Sigmoid colon (tissue), 7 donors: Measurements from ENCODE around the gene PPP1R16B. TPM values are rescaled to one million over a fixed set of nuclear protein-coding genes. Genes with fewer than 3 reads are reported as not detected.

Experiments
- DNase-seq: peaks from one replicate; pipeline ENCODE4 v3.0.0-alpha.2; 2019
- H3K27ac ChIP-seq, 4 donors: fragments of 200-600 bp; sonication (generic); one replicate each; pipeline ENCODE4 v1.5.1; 2016 to 2019; ENCODE audit warnings: mild to moderate bottlenecking in 1 of 4
- H3K27me3 ChIP-seq, 3 donors: fragments of 200-600 bp; sonication (generic); one replicate each; pipeline ENCODE4 v1.5.1; 2019; ENCODE audit warnings: mild to moderate bottlenecking in 1 of 3
- H3K36me3 ChIP-seq, 4 donors: fragments of 200-600 bp; sonication (generic); one replicate each; pipeline ENCODE4 v1.5.1; 2016 to 2019
- H3K4me1 ChIP-seq, 4 donors: fragments of 200-600 bp; sonication (generic); one replicate each; pipeline ENCODE4 v1.5.1; 2017 to 2019
- H3K4me3 ChIP-seq, 4 donors: fragments of 200-600 bp; sonication (generic); one replicate each; pipeline ENCODE4 v1.5.1; 2017 to 2019; ENCODE audit warnings: mild to moderate bottlenecking in 2 of 4, moderate library complexity in 1 of 4
- H3K9me3 ChIP-seq, 4 donors: fragments of 200-600 bp in 3 of 4; sonication (generic) in 3 of 4; one replicate each; pipeline versions ENCODE4 v1.5.1 to v1.6.1; 2013 to 2019
- CTCF ChIP-seq, 4 experiments: fragments of 450-650 bp in 3 of 4; fragments of 200-600 bp in 1 of 4; IDR thresholded peaks; one replicate each; pipeline ENCODE4 v1.5.1; 2016 to 2019; ENCODE audit warnings: antibody characterized with exemption in 4 of 4, mild to moderate bottlenecking in 3 of 4, moderate library complexity in 2 of 4
- EP300 ChIP-seq, 4 donors: sonication (generic); formaldehyde crosslinking; IDR thresholded peaks; one replicate each; pipeline ENCODE4 v1.6.1; 2017; ENCODE audit warnings: antibody characterized with exemption in 4 of 4
- POLR2A ChIP-seq, 2 donors: fragments of 450-650 bp; IDR thresholded peaks; one replicate each; pipeline ENCODE4 v1.6.1; 2016; ENCODE audit warnings: antibody characterized with exemption in 2 of 2, mild to moderate bottlenecking in 2 of 2, moderate library complexity in 2 of 2
- POLR2AphosphoS5 ChIP-seq, 4 donors: sonication (generic); formaldehyde crosslinking; IDR thresholded peaks; one replicate each; pipeline ENCODE4 v1.6.1; 2017; ENCODE audit warnings: antibody characterized with exemption in 4 of 4
- WGBS, 2 donors: extraction: QIAGEN DNeasy Blood & Tissue Kit; methylation state at CpG; one replicate each; pipeline ENCODE4 v1.1.7; 2013; 5-methylcytosine and 5-hydroxymethylcytosine counted together
- intact Hi-C: fragments of 100-400 bp; cut with DNase I; formaldehyde crosslinking; loops from one replicate; pipeline ENCODE4 v1.15.1; 2023
- polyA plus RNA-seq, 3 donors: library from polyadenylated mRNA; stranded (reverse); fragments of 200-250 nt; gene quantifications; one replicate each; pipeline ENCODE4 v1.2.3, GENCODE V29; 2013
- total RNA-seq, 4 donors: library from RNA; depleted of rRNA; stranded (reverse); fragments of >200 nt; gene quantifications; one replicate each; pipeline ENCODE4 v1.1.0, GENCODE V29; 2016
- donor health status: healthy with polysubstance abuse.
- donor health status: Bipolar disorder and iron deficiency.
- donor health status: healthy.

The PPP1R16B gene
- total and polyA plus RNA-seq, 7 donors, result 0.92 to 21.7 (median 3.6) TPM

- no peak for DNase-seq
- TF ChIP-seq POLR2A (IDR thresholded peaks at IDR 0.05) (no peak), POLR2AphosphoS5 (IDR thresholded peaks at IDR 0.05) (no peak), CTCF (IDR thresholded peaks at IDR 0.05) (no peak), EP300 (IDR thresholded peaks at IDR 0.05) (no peak)
- Histone ChIP-seq H3K36me3 (no peaks in the 10 kb centered on the region), H3K4me3 (peak overlapping the region in 2 of 4 donors; percentile 55 to 61), H3K27me3 (peaks cover 19 to 53% (median 43%) of the 10 kb centered on the region in 3 donors), H3K4me1 (peaks cover 0 to 26% (median 20%) of the 10 kb centered on the region in 4 donors), H3K27ac (peak overlapping the region; percentile 28 to 56 (median 42)), H3K9me3 (no peaks in the 10 kb centered on the region)
- intact Hi-C loops, result no loop called here
- 35 to 64% methylated on average over 18 of the region's 18 CpGs for WGBS, 2 donors
These were observed 605 bp upstream of the PPP1R16B start for GRCh38 chr20:38804682-38805501.

DNA sequence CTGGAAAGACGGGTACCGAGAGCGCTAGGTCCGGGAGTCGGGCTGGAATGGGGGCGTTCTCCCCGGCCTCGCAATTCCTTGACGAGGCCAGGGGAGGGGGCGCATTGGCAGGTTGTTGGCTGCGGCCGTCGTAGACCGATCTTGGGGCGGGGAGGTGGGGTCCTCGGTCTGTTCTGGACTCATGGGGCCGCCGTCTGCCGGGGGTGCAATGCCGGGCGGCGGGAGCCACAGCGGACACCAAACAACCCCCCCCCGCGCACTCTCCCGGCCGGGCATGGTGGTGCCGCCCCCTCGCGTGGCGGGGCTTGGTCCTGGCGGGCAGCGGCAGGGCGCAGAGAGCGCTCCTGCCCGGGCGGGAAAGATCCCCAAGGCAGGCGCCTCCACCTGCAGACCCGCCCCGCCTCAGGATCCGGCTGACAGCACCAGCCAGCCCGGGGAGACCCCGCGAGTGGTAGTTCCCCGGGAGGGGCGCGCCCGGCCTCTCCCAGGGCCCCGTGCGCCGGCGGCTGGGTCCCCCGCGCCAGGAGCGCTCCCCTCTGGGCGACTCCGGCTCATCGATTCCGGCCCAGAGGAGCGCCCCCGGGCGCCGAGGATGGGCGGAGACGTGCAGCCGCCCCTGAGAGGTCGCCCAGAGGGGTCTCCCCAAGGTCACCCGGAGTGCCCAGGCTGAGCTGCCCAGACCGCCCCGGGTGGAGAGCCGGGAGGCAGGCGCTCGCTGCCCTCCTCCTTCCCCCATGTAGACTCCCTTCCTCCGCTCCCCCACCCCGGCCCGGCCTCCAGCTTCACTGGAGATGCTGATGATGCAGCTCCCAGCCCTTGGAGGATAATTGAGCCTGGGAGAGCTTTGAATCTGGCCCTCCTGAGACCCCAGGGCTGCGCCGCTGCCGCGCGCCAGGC lies 709 bp downstream of the PPP1R16B start:
- intact Hi-C loops, result no loop called here
- TF ChIP-seq POLR2A (IDR thresholded peaks at IDR 0.05) (no peak), CTCF (IDR thresholded peaks at IDR 0.05) (no peak), POLR2AphosphoS5 (IDR thresholded peaks at IDR 0.05) (no peak), EP300 (IDR thresholded peaks at IDR 0.05) (no peak)
- H3K27me3 ChIP-seq, result peaks cover 19 to 53% (median 43%) of the 10 kb centered on the region in 3 donors

GRCh38 chr20:38806855-38807655 lies 1.6 kb downstream of the PPP1R16B start:
- TF ChIP-seq CTCF (IDR thresholded peaks at IDR 0.05), result no peak
- TF ChIP-seq POLR2A (IDR thresholded peaks at IDR 0.05), result no peak
- TF ChIP-seq EP300 (IDR thresholded peaks at IDR 0.05), result no peak
- TF ChIP-seq POLR2AphosphoS5 (IDR thresholded peaks at IDR 0.05), result no peak
- H3K27ac ChIP-seq, result peak overlapping the region in 1 of 4 donors; percentile 54
- peaks cover 0 to 26% (median 20%) of the 10 kb centered on the region in 4 donors for H3K4me1 ChIP-seq
- no peak for DNase-seq
- H3K27me3 ChIP-seq, result peaks cover 19 to 53% (median 43%) of the 10 kb centered on the region in 3 donors
- intact Hi-C loops, result no loop called here
- H3K9me3 ChIP-seq, result no peaks in the 10 kb centered on the region
- peak overlapping the region in 3 of 4 donors; percentile 39 to 61 (median 55) for H3K4me3 ChIP-seq
- H3K36me3 ChIP-seq, result no peaks in the 10 kb centered on the region
- 6 to 10% methylated on average over 32 of the region's 32 CpGs for WGBS, 2 donors

More for the DNA sequence above, 709 bp downstream of the PPP1R16B start:
- H3K4me1 ChIP-seq, result peaks cover 0 to 26% (median 20%) of the 10 kb centered on the region in 4 donors
- 1 to 4% methylated on average over 81 of the region's 81 CpGs for WGBS, 2 donors
- H3K9me3 ChIP-seq, result no peaks in the 10 kb centered on the region
- no peaks in the 10 kb centered on the region for H3K36me3 ChIP-seq
- H3K27ac ChIP-seq, result peak overlapping the region; percentile 28 to 56 (median 42)
- H3K4me3 ChIP-seq, result peak overlapping the region; percentile 22 to 61 (median 47)
- no peak for DNase-seq

DNA sequence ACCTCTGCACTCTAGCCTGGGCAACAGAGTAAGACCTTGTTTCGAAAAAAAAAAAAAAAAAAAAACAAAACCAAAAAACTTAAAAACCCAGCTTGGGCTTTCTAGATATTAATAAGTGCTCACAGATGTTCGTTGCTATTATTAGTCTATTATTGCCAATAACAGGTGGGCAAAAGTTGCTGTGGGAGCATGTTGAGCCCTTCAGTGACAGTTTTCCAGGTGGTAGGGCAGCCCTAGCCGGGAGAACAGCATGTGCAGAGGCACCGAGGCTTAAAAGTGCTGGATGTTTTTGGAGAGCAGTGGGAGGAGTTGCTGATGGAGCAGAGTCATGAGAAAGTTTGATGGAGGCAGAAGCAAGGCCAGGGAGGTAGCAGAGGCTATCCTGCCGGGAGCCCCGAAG lies 4.4 kb downstream of the PPP1R16B start:
- intact Hi-C loops, result no loop called here
- H3K36me3 ChIP-seq, result no peaks in the 10 kb centered on the region
- no peaks in the 10 kb centered on the region for H3K9me3 ChIP-seq
- no peak overlapping the region for H3K4me3 ChIP-seq
- no peak for TF ChIP-seq EP300 (IDR thresholded peaks at IDR 0.05)
- no peak for TF ChIP-seq POLR2AphosphoS5 (IDR thresholded peaks at IDR 0.05)
- no peak for TF ChIP-seq CTCF (IDR thresholded peaks at IDR 0.05)
- no peak for TF ChIP-seq POLR2A (IDR thresholded peaks at IDR 0.05)
- peaks cover 0 to 24% (median 20%) of the 10 kb centered on the region in 4 donors for H3K4me1 ChIP-seq
- peaks cover 19 to 47% (median 43%) of the 10 kb centered on the region in 3 donors for H3K27me3 ChIP-seq
- no peak for DNase-seq
- no peak overlapping the region for H3K27ac ChIP-seq
- 57 to 58% methylated on average over 6 of the region's 6 CpGs for WGBS, 2 donors
